Inflammatory macrophage treated with lipopolysaccharide for 4 hours (primary cell): ENCODE measurements around the gene TP73.

Experiments used
- DNase-seq: peaks from one replicate; pipeline ENCODE4 v3.0.0-alpha.2; 2020

Gene TP73

DNA sequence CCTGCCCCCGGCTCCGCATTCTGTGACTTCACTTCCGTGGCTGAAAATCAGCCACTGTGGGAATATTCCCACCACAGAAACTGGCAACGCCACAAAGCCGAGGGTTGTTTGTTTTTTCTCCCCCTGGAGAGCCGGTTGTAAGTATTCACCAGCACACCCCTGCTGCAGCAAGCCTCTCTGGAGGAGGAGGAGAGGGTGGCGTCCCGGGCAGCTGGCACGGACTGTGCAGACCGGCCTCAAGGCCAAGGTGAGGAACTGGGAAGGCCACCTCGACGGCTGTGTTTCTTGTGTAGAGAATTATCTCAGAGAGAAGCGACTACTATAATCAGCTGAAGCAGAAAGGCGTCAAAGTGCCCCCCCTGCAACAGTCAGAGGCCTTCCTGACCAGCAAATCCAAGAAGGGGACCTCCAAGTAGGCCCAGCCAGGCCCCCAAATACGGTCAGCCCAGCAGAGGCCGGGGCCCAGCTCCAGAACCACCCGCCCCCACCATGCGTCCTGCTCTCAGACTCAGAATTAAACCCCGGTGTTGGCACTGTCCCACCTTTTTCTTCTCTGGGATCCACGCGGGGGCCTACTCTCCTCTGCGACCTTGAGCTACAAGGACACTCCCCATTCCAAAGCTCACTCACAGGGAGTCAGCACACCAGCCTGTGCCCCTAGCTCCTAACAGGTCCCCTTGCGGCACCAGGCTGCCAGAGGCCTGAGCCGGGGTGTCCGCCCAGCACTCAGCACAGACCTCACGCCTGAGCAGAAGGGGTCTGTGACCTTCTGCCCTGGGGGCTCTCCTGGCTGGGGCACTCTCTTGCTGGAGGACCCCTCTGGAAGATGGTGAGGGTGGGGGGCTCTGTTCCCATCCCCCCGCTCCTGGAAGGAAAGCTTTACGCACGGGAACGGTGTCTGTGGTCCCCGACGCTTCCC is 119.1 kb downstream of the TP73 start:
- no peak for DNase-seq

DNA sequence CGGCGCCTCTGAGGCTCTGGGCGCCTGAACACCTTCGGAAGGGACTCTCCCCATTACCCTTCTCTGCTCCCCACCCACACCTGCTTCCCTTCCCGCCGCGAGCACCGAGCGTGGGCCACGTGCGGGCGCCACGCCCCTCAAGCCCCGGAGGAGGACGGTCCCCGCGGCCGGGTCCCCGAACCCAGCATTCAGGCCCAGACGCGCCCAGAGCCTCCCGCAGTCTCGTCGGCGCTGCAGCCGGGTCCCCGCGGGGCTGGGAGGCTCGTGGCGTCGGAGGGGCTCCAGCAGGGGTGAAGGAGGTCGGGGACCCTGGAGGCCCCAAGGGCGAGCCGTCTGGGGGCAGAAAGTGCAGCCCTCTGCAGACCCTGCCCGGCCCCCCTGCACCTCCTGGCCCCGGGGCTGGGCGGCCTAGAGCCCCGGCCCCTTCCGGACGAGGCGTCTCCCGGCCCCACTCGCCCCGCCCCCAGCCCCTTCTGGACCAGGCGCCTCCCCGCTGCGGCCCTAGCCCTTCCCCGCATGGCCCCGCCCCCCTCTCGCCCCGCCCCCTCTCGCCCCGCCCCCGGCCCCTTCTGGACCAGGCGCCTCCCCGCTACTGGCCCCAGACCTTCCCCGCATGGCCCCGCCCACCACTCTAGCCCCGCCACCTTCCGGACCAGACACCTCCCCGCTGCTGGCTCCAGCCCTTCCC is 119.9 kb downstream of the TP73 start:
- peak; percentile 69 for DNase-seq

DNA sequence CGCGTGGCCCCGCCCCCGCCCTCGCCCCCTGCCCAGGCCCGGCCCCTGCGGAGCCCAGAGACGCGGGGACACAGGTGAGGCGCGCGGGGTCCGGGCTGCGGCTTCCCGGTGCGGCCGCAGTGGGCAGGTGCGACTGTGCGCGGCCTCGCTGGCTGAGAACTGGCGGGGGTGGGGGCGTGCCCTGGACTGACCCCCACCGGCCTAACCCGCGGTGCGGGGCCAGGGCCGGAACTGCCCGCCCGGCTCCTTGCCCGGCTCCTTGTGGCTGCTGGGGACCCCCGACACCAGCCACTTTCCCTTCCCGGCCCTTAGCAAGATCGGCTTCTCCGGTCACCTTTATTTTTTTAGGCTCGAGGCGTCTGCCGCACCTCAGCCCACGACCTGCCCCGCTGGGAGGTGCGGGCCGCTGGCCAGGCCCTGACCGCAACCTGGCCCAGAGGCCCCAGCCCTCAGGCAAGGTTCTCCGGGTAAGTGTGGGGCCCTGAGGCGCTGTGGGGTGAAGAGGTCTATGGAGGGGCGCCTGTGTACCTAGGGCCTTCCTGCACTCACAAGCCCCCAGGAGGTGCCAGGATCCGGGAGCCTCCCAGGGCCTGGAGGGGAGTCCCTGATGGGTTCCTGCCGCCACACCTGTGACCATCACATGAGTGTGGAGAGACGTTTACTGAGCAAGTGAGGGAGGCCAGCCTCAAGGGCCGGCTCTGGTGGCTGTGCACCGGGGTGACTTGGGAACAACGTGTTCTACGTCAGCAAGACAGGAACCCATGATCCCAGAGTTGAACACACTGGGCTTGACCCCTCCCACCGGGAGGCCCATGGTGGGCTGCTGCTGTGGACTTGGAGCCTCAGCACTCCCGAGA is 120.6 kb downstream of the TP73 start, which contains the start of gene SMIM1:
Gene SMIM1, plus strand, starts transcription at position 35 of the 857 bp plus-strand sequence. CDS start 2,625 bp downstream, outside the sequence.
- DNase-seq, result no peak

DNA sequence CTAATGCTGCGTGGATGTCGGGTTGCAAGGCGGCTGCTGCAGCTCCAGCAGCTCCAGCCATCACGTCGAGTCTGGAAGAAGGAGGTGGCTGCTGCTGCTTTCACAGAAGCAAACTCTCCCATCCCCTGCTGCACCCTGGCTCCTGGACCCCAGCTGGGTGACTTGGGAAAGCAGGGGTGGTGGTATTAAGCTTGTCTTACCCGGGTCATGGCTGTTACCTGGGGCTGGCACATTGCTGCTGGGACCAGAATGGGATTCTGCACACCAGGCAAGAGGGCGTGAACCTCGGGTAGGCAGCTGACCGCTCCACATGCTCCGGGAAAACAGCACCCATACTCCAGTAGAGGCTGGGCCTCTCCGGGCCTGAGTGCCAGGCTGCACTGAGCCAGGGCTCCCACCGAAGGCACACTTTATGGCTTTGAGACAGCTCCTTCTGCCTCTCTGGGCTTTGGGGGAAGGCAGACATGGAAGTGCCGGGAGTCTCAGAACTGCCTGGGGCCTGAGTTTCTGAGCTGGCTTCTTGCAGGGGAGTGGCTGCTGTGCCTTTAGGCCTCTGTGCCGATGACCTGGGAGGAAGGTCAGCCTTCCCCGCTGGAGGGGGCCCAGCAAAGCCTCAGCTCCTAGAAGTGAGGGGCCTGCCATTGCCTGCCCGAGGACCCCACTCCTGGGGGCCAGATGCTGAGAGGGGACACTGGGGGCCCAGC is 121.4 kb downstream of the TP73 start:
- DNase-seq, result no peak

DNA sequence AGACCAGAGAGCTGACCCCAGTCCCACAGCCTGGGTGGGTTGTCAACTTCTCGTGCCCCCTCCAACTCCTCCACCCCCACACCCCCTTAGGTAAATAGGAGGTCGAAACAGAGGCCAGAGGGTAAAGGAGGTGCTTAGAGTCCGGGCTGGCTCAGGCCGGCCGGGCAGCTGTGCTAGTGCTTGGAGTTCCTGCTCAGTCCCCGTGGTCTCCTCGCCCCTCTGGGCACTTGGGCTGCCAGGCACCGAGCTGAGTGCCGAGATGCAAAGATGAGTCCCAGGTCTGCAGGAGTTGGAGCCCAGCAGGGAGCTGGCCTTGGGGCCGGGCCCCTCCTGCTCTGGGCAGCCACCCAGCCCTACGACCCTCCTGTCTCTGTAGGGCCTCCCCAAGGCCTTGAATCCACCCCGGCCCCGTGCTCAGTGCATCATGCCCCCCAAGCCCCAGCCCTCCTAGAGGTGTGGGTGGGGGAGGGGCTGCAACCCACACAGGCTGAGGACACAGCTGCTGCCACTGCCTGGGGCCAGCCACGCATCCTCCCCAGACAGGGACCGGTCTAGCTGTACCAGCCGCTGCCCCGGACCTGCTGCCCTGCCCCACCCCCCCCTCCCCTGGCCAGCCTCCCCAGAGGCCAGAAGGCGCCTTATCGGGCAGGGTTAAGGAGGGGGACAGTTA is 122.1 kb downstream of the TP73 start:
- no peak for DNase-seq

DNA sequence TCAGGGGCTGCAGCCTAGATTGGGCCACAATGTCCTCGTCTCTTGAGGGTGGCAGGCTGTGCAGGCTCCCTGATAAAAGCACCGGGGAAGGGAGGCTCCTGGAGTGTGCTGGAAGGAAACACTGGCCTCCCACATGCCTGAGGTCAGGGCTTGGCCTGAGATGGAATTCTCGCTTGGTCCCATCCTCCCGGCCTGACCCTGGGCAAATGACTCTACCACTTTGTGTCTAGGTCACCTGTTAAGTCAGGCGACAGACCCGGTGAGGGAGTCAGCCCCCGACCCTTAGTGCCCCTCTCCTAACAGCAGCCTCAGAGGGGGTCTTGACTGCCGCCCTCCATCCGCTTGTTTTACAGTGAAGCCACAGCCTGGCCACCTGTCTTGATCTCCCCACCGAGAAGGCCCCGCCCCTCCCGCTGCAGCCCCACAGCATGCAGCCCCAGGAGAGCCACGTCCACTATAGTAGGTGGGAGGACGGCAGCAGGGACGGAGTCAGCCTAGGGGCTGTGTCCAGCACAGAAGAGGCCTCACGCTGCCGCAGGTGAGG is 122.7 kb downstream of the TP73 start:
- no peak for DNase-seq

DNA sequence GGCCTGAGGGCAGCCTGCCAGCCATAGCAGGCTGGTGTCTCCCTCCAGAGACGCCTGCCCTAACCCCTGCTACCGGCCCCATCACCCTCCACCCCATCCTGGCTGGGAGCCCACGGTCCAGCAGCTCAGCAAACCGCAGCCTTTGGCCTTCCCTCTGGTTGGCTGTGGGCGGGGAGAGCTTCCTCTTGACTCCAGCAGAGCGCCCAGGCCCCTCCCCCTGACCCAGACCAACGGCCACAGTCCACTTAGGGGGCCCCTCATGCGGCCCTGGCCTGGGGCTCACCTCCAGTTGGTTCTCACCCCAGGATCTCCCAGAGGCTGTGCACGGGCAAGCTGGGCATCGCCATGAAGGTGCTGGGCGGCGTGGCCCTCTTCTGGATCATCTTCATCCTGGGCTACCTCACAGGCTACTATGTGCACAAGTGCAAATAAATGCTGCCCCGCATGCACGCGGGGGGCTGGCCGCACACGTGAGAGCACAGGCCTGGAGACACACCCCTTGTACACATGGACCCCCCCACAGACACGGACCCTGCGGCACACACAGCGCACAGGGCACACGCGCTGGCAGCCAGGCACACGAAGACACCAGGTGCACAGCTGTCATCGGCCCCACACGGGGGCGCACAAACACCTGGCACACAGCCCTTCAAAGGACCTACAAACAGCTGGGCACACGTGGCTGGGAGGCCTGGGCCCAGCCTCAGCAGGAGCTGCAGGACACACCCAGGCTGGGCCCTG is 123.3 kb downstream of the TP73 start:
- DNase-seq, result peak; percentile 65

DNA sequence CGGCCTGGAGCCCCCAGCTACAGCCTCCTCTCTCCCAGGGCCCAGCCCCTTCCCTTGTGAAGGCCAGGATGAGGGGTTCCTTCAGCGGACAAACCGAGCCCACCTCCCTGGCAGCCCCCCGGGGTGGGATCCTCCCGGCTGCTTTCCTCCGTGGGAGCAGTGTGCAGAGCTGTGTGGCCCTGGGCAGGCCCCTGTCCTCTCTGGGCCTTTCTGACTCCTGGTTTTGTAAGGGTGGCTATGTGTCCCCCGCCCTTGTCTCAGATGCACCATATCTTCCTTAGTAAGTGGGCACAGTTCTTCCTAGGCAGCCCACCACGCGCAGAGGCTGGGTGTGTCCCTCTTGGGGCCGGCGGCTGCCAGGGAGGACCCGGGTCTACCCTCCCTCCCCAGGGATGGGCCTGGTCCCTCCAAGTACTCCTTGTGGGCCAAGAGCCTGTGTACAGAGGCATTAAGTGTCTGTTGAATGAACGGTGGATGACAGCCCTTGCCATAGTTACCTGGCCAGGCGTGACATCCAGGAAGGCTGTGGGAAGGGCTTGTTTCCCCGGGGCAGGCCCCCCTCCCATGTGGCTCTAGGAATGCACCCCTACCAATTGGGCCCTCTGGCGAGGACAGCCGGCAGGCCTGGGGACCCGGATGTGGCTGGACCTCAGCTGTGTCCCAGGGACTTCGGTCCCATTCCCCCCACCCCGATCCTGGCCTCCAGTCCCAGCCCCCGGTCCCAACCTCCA is 124.1 kb downstream of the TP73 start:
- DNase-seq, result no peak

DNA sequence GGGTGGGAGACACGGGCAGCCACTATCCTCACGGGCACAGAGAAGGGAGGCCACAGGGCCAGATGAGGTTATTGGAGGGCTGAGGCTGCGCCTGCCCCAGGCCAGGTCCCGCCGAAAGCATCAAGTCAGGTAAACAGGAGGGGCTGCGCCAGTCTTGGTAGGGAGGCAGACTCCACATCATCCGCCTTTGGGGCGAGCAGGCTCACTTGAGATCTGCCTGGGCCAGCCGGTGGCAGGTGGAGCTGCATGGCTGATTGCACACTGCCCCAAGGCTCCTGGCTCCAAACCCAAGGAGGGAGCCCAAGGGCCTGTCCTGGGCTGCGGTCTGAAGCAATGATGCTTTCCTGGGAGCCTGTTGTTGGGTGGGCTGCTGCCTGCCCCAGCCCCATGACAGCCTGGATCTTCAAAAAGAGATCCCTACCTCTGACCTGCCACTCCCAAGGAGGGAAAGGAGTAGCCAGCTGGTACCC is 124.8 kb downstream of the TP73 start:
- no peak for DNase-seq

DNA sequence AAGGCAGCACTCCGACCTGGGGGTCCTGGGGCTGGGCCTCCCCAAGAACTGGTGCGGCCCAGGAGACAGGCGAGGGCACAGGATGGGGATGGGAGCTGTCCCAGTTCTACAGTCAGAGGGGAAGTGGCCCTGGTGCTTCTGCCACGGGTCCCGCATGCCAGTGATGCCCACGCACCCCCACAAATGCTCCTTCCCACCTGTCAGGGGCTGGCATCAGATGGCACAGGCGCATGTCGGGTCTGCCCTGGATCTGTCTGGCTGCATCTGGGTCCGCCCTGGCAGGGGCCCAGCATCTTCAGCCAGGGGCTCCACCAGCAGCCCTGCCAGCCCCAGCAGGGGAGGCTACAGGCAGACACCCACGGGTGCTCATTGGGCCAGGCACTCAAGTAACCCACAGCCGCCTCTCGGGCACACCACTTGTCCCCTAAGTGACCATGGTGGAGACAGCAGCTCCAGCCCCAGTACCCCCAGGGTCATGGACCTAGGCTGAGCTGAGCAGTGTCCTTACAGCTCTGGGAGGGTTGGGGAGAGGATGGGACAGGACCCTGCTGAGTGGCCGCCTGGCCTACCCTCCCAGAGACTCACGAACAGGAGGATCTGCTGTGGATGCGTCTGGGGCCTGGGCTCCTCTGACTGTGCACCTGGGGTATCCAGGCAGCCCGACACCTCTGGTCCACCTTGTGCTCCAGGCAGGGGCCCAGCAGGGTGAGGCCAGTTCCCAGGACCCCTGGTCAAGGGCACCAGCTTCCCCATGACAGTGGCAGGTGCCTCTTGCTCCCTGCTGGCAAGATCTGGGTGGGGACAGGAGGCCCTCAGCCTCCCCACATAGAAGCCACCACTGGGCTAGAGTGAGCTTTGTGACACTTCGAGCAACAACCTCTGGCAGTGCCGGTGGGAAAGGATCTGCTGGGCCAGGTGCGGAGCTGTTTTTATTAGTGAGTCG is 125.6 kb downstream of the TP73 start:
- DNase-seq, result no peak

DNA sequence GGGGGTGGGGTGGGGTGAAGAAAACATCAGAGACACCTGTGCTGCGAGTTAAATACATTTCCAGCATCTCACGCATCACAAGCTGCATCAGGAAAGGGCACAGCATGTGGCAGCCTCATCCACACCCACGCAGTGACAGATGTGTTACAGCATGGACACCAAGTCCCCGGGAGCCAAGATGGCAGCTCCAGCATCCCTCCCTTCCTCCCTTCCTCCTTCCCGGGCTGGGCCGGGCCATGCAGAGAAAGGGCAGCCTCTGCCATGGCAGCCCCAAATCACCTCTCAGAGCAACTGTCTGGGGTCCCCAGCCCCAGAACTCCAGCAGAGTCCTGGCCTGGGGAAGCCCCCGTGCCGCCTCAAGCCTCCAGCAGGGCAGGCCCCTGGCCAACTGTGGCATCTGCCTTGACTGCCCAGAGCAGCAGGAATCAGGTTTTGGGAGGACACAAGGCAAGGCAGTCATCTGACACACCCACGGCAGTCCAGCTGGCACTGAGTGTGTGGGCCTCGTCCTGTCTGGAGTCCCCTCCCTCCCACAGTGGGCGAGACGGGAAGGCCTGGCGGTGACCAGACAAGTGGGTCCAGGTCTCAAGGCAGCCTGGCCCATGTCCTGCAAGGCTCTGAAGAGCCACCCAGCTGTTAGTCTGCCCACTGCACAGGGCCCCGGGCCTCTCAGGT is 126.4 kb downstream of the TP73 start:
- no peak for DNase-seq

DNA sequence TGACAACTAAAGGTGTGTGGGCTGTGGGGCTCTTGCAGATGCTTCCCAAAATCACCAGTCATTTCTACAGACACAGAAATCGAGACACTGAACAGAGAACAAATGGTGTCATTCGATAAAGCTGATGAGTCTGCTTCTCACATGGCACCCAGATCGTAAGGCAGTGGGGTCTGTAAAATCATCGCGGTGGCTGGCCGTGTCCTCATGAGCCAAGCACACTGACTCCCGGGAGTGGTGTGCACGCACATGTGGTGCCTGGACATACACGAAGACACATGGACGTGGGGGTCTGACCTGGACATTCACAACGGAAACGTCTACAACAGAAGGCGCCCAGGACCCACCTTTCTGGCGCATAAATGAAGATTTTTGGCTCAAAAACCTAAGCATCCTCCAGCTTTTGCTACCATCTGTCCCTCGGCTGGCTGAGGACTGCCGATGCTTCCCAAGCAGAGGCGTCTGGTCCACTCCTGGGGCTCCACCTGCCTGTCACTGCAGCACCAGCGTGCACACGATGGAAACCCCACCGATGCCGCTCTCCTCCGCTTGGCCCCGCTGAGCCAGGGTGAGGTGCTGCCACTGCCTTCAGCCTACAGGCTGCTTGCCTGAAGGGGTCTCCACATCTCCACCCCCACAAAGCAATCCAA is 127.1 kb downstream of the TP73 start:
- no peak for DNase-seq

DNA sequence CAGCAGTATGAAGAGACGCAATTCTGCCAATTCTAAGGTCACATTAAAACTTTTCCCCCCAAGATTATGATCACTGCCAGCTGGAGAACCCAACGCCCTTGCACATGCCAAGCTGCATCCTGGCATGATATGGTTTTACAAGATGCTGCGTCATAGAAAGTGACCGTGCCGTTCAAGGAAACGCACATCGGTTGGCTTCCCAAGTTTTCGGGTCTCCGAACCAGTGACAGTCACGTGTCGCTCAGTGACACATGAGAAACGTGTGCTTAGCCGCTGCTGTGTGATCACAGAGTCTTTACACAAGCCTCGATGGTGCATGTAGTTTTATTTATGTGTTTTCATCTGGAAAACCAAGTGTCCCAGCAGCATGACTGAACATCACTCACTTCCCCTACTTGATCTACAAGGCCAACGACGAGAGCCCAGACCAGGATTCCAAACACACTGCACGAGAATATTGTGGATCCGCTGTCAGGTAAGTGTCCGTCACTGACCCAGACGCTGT is 127.6 kb downstream of the TP73 start:
- no peak for DNase-seq

DNA sequence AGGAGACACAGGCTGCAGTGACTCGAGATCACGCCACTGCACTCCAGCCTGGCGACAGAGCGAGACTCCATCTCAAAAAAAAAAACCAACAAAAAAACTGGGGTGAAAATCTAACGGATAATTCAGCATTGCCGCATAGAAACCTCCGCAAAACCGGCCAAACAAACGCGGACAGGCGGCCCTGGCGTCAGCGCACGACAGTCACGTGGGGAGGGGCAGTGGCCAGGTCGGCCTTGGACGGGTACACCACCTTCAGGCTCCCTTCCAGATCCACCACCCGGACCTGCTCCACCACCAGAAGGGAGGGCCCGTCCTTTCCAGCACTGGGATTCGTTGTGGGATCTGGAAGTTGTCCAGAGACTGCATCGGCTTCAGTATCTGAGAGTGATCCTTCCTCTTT is 128.6 kb downstream of the TP73 start:
- DNase-seq, result no peak

DNA sequence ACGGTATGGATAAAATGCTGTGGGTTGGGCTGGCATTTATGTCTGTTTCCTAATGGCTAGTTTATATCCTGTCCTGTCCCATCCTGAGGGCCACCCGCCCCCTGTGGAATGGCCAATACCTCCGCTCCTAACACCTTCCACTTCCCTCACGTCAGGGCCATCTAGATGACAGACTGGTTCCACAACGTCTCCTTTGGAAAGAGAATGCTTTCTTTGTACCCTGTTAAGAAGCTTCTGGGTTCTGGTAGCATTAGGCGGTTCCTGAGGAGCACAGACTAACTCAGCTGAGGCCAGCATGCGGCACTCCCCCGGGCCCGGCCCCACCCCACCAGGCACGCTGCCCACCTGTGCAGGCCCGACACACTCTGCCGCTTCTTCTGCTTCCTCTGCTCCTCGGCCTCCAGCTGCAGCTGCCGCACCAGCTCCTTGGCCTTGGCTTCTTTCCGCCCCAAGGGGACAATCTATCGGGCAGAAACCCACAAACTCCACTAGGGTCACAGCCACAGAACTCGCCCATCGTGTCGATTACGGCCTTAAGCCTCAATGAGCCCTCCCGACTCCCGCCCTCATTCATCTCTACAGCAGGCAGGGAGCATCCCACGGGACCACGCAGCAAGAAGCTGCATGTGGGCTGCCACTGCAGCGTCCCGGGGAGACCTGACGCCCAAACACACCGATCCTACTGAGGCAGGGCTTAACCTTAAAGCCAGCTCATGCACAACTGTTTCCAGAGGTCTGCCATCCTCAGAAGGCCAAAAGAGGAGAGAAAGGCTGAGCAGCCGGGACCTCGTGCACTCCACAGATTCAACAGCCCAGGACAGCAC is 131.5 kb downstream of the TP73 start:
- DNase-seq, result no peak

DNA sequence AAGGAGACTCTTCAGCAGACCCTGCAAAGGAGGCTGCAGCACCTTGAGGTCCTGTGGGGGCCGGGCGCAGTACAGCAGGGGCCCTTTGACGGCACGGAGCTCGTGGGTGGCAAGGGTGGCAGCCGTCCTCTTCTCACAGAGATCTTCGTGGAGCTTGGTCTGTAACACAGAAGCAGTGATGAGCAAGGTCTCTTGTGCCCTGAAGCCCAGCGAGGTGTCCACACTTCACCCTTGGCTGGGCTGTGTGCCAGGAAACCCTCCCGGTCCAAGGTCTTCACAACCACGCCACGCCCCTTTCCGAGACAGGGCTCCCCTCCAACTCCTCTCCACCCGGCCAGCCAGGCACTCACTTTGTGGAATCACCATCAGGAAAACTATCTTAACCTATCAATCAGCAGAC is 132.7 kb downstream of the TP73 start:
- DNase-seq, result no peak
